Astrocyte (in vitro differentiated cells and primary cell): ENCODE measurements around the gene DNASE1L2.
"Not testable (repeated sequence)": the region's sequence is repeated elsewhere in the genome, so short reads cannot be mapped to it uniquely, and the experiment has no call there.

Experiments
- CTCF ChIP-seq: IDR thresholded peaks from 2 replicates; pipeline ENCODE4 v1.5.1; 2011; ENCODE audit warnings: low read depth, mild to moderate bottlenecking, inconsistent platforms, low read length, moderate library complexity; ENCODE audit not compliant: insufficient read depth
- EZH2 ChIP-seq: IDR thresholded peaks from 2 replicates; pipeline ENCODE4 v1.6.1; 2012; ENCODE audit warnings: mild to moderate bottlenecking, low read length, inconsistent platforms; ENCODE audit not compliant: insufficient read depth

GRCh38 chr16:2258530-2258929 lies 22.3 kb downstream of the DNASE1L2 start:
- not testable (repeated sequence) for TF ChIP-seq CTCF, EZH2
